ENCODE measurements around the gene MIPOL1.

The MIPOL1 gene

GRCh38 chr14:37526994-37527393 is 329.3 kb downstream of the MIPOL1 start:
- Histone ChIP-seq H3K4me2 (ENCODE audit: low read length) (no peak overlapping the region), H3K23ac (ENCODE audit: low read length) (no peak overlapping the region), H4K8ac (ENCODE audit: low read depth, low read length) (no peak overlapping the region), H3K9ac (ENCODE audit: low read length) (no peak overlapping the region), H3K36me3 (ENCODE audit: control insufficient read depth, insufficient read depth, low read length) (no peaks in the 10 kb centered on the region), H3K4ac (ENCODE audit: low read depth, low read length) (no peak overlapping the region), H3K79me2 (ENCODE audit: control insufficient read depth, insufficient read depth, low read length) (no peaks in the 10 kb centered on the region), H2BK15ac (replicated peaks; ENCODE audit: low read depth) (no peak overlapping the region), H2BK5ac (ENCODE audit: low read length) (no peak overlapping the region), H3K18ac (ENCODE audit: low read length) (no peak overlapping the region), H3K4me3 (ENCODE audit: low read length) (no peak overlapping the region), H3K27ac (ENCODE audit: low read depth, low read length) (no peak overlapping the region), H3K79me1 (ENCODE audit: low read length) (no peaks in the 10 kb centered on the region), H2AK5ac (ENCODE audit: low read length) (no peak overlapping the region), H4K5ac (ENCODE audit: low read length) (no peak overlapping the region), H3K56ac (ENCODE audit: low read length) (no peak overlapping the region), H3K4me1 (ENCODE audit: control insufficient read depth, low read depth, low read length) (no peaks in the 10 kb centered on the region), H3K27me3 (ENCODE audit: insufficient read depth, low read length, poor library complexity) (no peaks in the 10 kb centered on the region), H2BK120ac (ENCODE audit: low read depth, low read length) (no peak overlapping the region)
- WGBS (ENCODE audit: extremely low coverage, insufficient coverage, low lambda C conversion rate) = no CpG with 5 or more reads among the region's 2 CpGs
- DNase-seq = no peak

GRCh38 chr14:37539992-37540391 is 342.3 kb downstream of the MIPOL1 start:
- Histone ChIP-seq H3K4me3 (ENCODE audit: low read length) (no peak overlapping the region), H3K27ac (ENCODE audit: low read depth, low read length) (no peak overlapping the region), H2AK5ac (ENCODE audit: low read length) (no peak overlapping the region), H3K4ac (ENCODE audit: low read depth, low read length) (no peak overlapping the region), H3K9ac (ENCODE audit: low read length) (no peak overlapping the region), H3K23ac (ENCODE audit: low read length) (no peak overlapping the region), H4K8ac (ENCODE audit: low read depth, low read length) (no peak overlapping the region), H3K36me3 (ENCODE audit: control insufficient read depth, insufficient read depth, low read length) (no peaks in the 10 kb centered on the region), H3K56ac (ENCODE audit: low read length) (no peak overlapping the region), H4K5ac (ENCODE audit: low read length) (no peak overlapping the region), H2BK120ac (ENCODE audit: low read depth, low read length) (no peak overlapping the region), H3K79me1 (ENCODE audit: low read length) (no peaks in the 10 kb centered on the region), H2BK15ac (replicated peaks; ENCODE audit: low read depth) (no peak overlapping the region), H2BK5ac (ENCODE audit: low read length) (no peak overlapping the region), H3K4me1 (ENCODE audit: control insufficient read depth, low read depth, low read length) (no peaks in the 10 kb centered on the region), H3K4me2 (ENCODE audit: low read length) (no peak overlapping the region), H3K79me2 (ENCODE audit: control insufficient read depth, insufficient read depth, low read length) (no peaks in the 10 kb centered on the region), H3K27me3 (ENCODE audit: insufficient read depth, low read length, poor library complexity) (no peaks in the 10 kb centered on the region), H3K18ac (ENCODE audit: low read length) (no peak overlapping the region)
- DNase-seq = no peak
- WGBS (ENCODE audit: extremely low coverage, insufficient coverage, low lambda C conversion rate) = 100% methylated on average over 1 of the region's 1 CpG

- Histone ChIP-seq H2BK15ac (replicated peaks; ENCODE audit: low read depth) (no peak overlapping the region), H2BK5ac (ENCODE audit: low read length) (no peak overlapping the region), H4K8ac (ENCODE audit: low read depth, low read length) (no peak overlapping the region), H3K18ac (ENCODE audit: low read length) (no peak overlapping the region), H3K79me2 (ENCODE audit: control insufficient read depth, insufficient read depth, low read length) (no peaks in the 10 kb centered on the region), H3K4ac (ENCODE audit: low read depth, low read length) (no peak overlapping the region), H3K27me3 (ENCODE audit: insufficient read depth, low read length, poor library complexity) (no peaks in the 10 kb centered on the region), H3K36me3 (ENCODE audit: control insufficient read depth, insufficient read depth, low read length) (no peaks in the 10 kb centered on the region), H3K79me1 (ENCODE audit: low read length) (no peaks in the 10 kb centered on the region), H3K4me1 (ENCODE audit: control insufficient read depth, low read depth, low read length) (no peaks in the 10 kb centered on the region), H3K23ac (ENCODE audit: low read length) (no peak overlapping the region), H3K9ac (ENCODE audit: low read length) (no peak overlapping the region), H3K56ac (ENCODE audit: low read length) (no peak overlapping the region), H2AK5ac (ENCODE audit: low read length) (no peak overlapping the region), H2BK120ac (ENCODE audit: low read depth, low read length) (no peak overlapping the region), H3K4me2 (ENCODE audit: low read length) (no peak overlapping the region), H3K27ac (ENCODE audit: low read depth, low read length) (no peak overlapping the region), H4K5ac (ENCODE audit: low read length) (no peak overlapping the region), H3K4me3 (ENCODE audit: low read length) (no peak overlapping the region)
- no peak for DNase-seq
- no CpG with 5 or more reads among the region's 2 CpGs for WGBS (ENCODE audit: extremely low coverage, insufficient coverage, low lambda C conversion rate)
Observed at GRCh38 chr14:37544407-37544806, 346.7 kb downstream of the MIPOL1 start.

- H3K56ac ChIP-seq (ENCODE audit: low read length) = no peak overlapping the region
- H3K36me3 ChIP-seq (ENCODE audit: control insufficient read depth, insufficient read depth, low read length) = no peaks in the 10 kb centered on the region
- H3K18ac ChIP-seq (ENCODE audit: low read length) = no peak overlapping the region
- H2BK15ac ChIP-seq (replicated peaks; ENCODE audit: low read depth) = no peak overlapping the region
- H3K79me1 ChIP-seq (ENCODE audit: low read length) = no peaks in the 10 kb centered on the region
- H2BK5ac ChIP-seq (ENCODE audit: low read length) = no peak overlapping the region
- no peak overlapping the region for H3K4me2 ChIP-seq (ENCODE audit: low read length)
- no peaks in the 10 kb centered on the region for H3K79me2 ChIP-seq (ENCODE audit: control insufficient read depth, insufficient read depth, low read length)
- H3K27me3 ChIP-seq (ENCODE audit: insufficient read depth, low read length, poor library complexity) = no peaks in the 10 kb centered on the region
- H3K9ac ChIP-seq (ENCODE audit: low read length) = no peak overlapping the region
- H4K5ac ChIP-seq (ENCODE audit: low read length) = no peak overlapping the region
- no peak overlapping the region for H3K4me3 ChIP-seq (ENCODE audit: low read length)
- no peaks in the 10 kb centered on the region for H3K4me1 ChIP-seq (ENCODE audit: control insufficient read depth, low read depth, low read length)
- no peak for DNase-seq
- no peak overlapping the region for H4K8ac ChIP-seq (ENCODE audit: low read depth, low read length)
- H2AK5ac ChIP-seq (ENCODE audit: low read length) = no peak overlapping the region
- H3K23ac ChIP-seq (ENCODE audit: low read length) = no peak overlapping the region
- no peak overlapping the region for H2BK120ac ChIP-seq (ENCODE audit: low read depth, low read length)
- H3K4ac ChIP-seq (ENCODE audit: low read depth, low read length) = no peak overlapping the region
- H3K27ac ChIP-seq (ENCODE audit: low read depth, low read length) = no peak overlapping the region
Observed at GRCh38 chr14:37545174-37545573, 347.4 kb downstream of the MIPOL1 start.

- H3K4me3 ChIP-seq (ENCODE audit: low read length) = no peak overlapping the region
- no peak overlapping the region for H3K18ac ChIP-seq (ENCODE audit: low read length)
- H2AK5ac ChIP-seq (ENCODE audit: low read length) = no peak overlapping the region
- no peaks in the 10 kb centered on the region for H3K36me3 ChIP-seq (ENCODE audit: control insufficient read depth, insufficient read depth, low read length)
- no peak overlapping the region for H4K8ac ChIP-seq (ENCODE audit: low read depth, low read length)
- no peak overlapping the region for H3K9ac ChIP-seq (ENCODE audit: low read length)
- no peaks in the 10 kb centered on the region for H3K27me3 ChIP-seq (ENCODE audit: insufficient read depth, low read length, poor library complexity)
- no peak overlapping the region for H4K5ac ChIP-seq (ENCODE audit: low read length)
- no peaks in the 10 kb centered on the region for H3K79me1 ChIP-seq (ENCODE audit: low read length)
- no peak overlapping the region for H3K56ac ChIP-seq (ENCODE audit: low read length)
- WGBS (ENCODE audit: extremely low coverage, insufficient coverage, low lambda C conversion rate) = no CpG with 5 or more reads among the region's 6 CpGs
- H3K27ac ChIP-seq (ENCODE audit: low read depth, low read length) = no peak overlapping the region
- no peak overlapping the region for H2BK5ac ChIP-seq (ENCODE audit: low read length)
- no peaks in the 10 kb centered on the region for H3K79me2 ChIP-seq (ENCODE audit: control insufficient read depth, insufficient read depth, low read length)
- no peak overlapping the region for H3K23ac ChIP-seq (ENCODE audit: low read length)
- H3K4me2 ChIP-seq (ENCODE audit: low read length) = no peak overlapping the region
- no peak overlapping the region for H2BK120ac ChIP-seq (ENCODE audit: low read depth, low read length)
- H3K4me1 ChIP-seq (ENCODE audit: control insufficient read depth, low read depth, low read length) = no peaks in the 10 kb centered on the region
- peak; percentile 60 for DNase-seq
- no peak overlapping the region for H2BK15ac ChIP-seq (replicated peaks; ENCODE audit: low read depth)
- no peak overlapping the region for H3K4ac ChIP-seq (ENCODE audit: low read depth, low read length)
Observed at GRCh38 chr14:37546621-37547447, 349.1 kb downstream of the MIPOL1 start.

- Histone ChIP-seq H3K36me3 (ENCODE audit: control insufficient read depth, insufficient read depth, low read length) (no peaks in the 10 kb centered on the region), H3K4me1 (ENCODE audit: control insufficient read depth, low read depth, low read length) (no peaks in the 10 kb centered on the region), H2BK120ac (ENCODE audit: low read depth, low read length) (no peak overlapping the region), H3K27me3 (ENCODE audit: insufficient read depth, low read length, poor library complexity) (no peaks in the 10 kb centered on the region), H4K5ac (ENCODE audit: low read length) (no peak overlapping the region), H3K56ac (ENCODE audit: low read length) (no peak overlapping the region), H2BK15ac (replicated peaks; ENCODE audit: low read depth) (no peak overlapping the region), H3K79me1 (ENCODE audit: low read length) (no peaks in the 10 kb centered on the region), H3K4me3 (ENCODE audit: low read length) (no peak overlapping the region), H3K18ac (ENCODE audit: low read length) (no peak overlapping the region), H2AK5ac (ENCODE audit: low read length) (no peak overlapping the region), H3K9ac (ENCODE audit: low read length) (no peak overlapping the region), H3K27ac (ENCODE audit: low read depth, low read length) (no peak overlapping the region), H4K8ac (ENCODE audit: low read depth, low read length) (no peak overlapping the region), H2BK5ac (ENCODE audit: low read length) (no peak overlapping the region), H3K79me2 (ENCODE audit: control insufficient read depth, insufficient read depth, low read length) (no peaks in the 10 kb centered on the region), H3K4ac (ENCODE audit: low read depth, low read length) (no peak overlapping the region), H3K23ac (ENCODE audit: low read length) (no peak overlapping the region), H3K4me2 (ENCODE audit: low read length) (no peak overlapping the region)
- no peak for DNase-seq
- WGBS (ENCODE audit: extremely low coverage, insufficient coverage, low lambda C conversion rate) = no CpG with 5 or more reads among the region's 5 CpGs
Observed at GRCh38 chr14:37550511-37550910, 352.8 kb downstream of the MIPOL1 start.

Data from mesendoderm (in vitro differentiated cells).